GM12878 (cell line): ENCODE data around the gene ARID4B. TPM values are rescaled to one million over a fixed set of nuclear protein-coding genes. Genes with fewer than 3 reads are reported as not detected.

Experiments used
- CTCF ChIP-seq, 3 experiments: IDR thresholded peaks in 2 of 3; conservative IDR thresholded peaks in 1 of 3; 2 replicates each; pipeline ENCODE4 v1.5.1; 2011; ENCODE audit warnings: low read depth in 3 of 3, low read length in 3 of 3, mild to moderate bottlenecking in 3 of 3, control low read depth in 2 of 3, moderate library complexity in 2 of 3, inconsistent platforms in 1 of 3, mixed read lengths in 1 of 3; ENCODE audit not compliant: control insufficient read depth in 2 of 3, insufficient read depth in 1 of 3; ENCODE audit errors: extremely low read depth in 1 of 3
- NFYA ChIP-seq: IDR thresholded peaks from 2 replicates; pipeline ENCODE4 v1.6.1; 2011; ENCODE audit warnings: low read depth, mild to moderate bottlenecking, low read length, improper control_type of control experiment, borderline replicate concordance
- TCF7 ChIP-seq: IDR thresholded peaks from 2 replicates; pipeline ENCODE4 v1.6.1; 2014; ENCODE audit warnings: antibody characterized with exemption, borderline replicate concordance
- USF1 ChIP-seq: IDR thresholded peaks from 2 replicates; pipeline ENCODE4 v1.6.1; 2011; ENCODE audit warnings: borderline replicate concordance, low read depth, mild to moderate bottlenecking, moderate library complexity, mixed read lengths, low read length; ENCODE audit not compliant: insufficient read depth; ENCODE audit errors: extremely low read length
- ZBTB40 ChIP-seq: fragments of 450-650 bp; IDR thresholded peaks from 2 replicates; pipeline ENCODE4 v1.6.1; 2016; ENCODE audit warnings: mild to moderate bottlenecking, moderate library complexity, borderline replicate concordance
- ZNF592 ChIP-seq: fragments of 450-650 bp; IDR thresholded peaks from 2 replicates; pipeline ENCODE4 v1.6.1; 2017; ENCODE audit warnings: mild to moderate bottlenecking, moderate library complexity
- polyA plus RNA-seq, 11 experiments: library from polyadenylated mRNA; depleted of rRNA in 4 of 11; unstranded in 6 of 11; stranded (reverse) in 5 of 11; fragments of >200 nt; fragmentation: Nextera tagmentation in 4 of 11; fragmentation: Illumina TruSeq in 1 of 11; extraction: Ambion mirVana in 4 of 11; extraction: Trizol in 1 of 11; gene quantifications; 1 replicate in 1 of 11; 2 replicates in 10 of 11; pipeline versions ENCODE4 v1.2.1 to v1.2.3, GENCODE V29; 2011 to 2016; ENCODE audit warnings: inconsistent platforms in 2 of 11, missing spikeins in 2 of 11, low read depth in 1 of 11
- total RNA-seq, 4 experiments: library from RNA; depleted of rRNA in 3 of 4; stranded (reverse); fragments of >200 nt in 3 of 4; fragmentation: Illumina TruSeq in 1 of 4; extraction: Trizol in 1 of 4; gene quantifications; 2 replicates each; pipeline versions ENCODE4 v1.2.1 to v1.2.3, GENCODE V29; 2013 to 2021

The ARID4B gene
- total and polyA plus RNA-seq, 10 of the 15 experiments (the other 5 are each of a cell fraction or from before 2014, with no cell fraction given): 13.6 to 39.1 (median 28.0) TPM

- TF ChIP-seq ZNF592 (no peak), ZBTB40 (no peak), CTCF (IDR thresholded peaks at IDR 0.05 in 2 of 3, conservative IDR thresholded peaks at IDR 0.05 in 1 of 3; ENCODE audit: control insufficient read depth in 2 of 3, extremely low read depth in 1 of 3, insufficient read depth in 1 of 3, low read depth in 3 of 3, low read length in 3 of 3) (no peak), NFYA (no peak), TCF7 (no peak), USF1 (no peak)
Observed at GRCh38 chr1:235266967-235267366, 61.0 kb downstream of the ARID4B start (continued).
